Measurements from ENCODE around the gene UCKL1.
"Not testable (repeated sequence)": the region's sequence is repeated elsewhere in the genome, so short reads cannot be mapped to it uniquely, and the experiment has no call there.

DNA sequence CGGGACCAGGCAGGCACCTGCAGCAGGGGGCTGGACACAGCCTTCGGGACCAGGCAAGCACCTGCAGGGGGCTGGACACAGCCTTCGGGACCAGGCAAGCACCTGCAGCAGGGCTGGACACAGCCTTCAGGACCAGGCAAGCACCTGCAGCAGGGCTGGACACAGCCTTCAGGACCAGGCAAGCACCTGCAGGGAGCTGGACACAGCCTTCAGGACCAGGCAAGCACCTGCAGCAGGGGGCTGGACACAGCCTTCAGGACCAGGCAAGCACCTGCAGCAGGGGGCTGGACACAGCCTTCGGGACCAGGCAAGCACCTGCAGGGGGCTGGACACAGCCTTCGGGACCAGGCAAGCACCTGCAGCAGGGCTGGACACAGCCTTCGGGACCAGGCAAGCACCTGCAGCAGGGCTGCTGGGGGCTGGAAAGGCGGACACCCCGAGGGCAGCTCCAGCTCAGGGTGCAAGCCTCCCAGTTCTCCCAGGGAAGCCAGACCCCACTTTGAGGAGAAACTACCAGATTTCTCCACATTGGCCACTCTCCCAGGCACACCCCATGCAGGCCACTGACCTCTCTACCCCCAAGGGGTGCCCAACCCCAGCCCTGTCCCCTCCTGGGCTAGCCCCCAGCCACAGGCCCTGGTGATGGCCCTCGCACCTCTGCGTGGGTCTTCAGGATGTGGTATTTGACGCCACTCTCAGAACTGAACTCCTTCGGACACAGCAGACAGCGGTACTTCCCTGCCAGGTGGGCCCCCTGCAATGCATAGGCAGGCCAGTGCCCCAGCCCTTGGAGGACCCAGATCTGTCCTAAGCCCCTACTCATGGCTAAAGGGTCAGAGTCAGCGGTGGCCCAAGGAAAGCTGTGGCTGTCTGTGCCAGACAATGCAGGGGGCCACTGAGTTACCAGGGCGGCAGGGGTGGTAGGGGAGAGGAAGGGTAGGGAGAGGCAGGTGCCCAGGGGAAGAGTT, 4.7 kb upstream of the UCKL1 start:
- TF ChIP-seq, protein P1, sequence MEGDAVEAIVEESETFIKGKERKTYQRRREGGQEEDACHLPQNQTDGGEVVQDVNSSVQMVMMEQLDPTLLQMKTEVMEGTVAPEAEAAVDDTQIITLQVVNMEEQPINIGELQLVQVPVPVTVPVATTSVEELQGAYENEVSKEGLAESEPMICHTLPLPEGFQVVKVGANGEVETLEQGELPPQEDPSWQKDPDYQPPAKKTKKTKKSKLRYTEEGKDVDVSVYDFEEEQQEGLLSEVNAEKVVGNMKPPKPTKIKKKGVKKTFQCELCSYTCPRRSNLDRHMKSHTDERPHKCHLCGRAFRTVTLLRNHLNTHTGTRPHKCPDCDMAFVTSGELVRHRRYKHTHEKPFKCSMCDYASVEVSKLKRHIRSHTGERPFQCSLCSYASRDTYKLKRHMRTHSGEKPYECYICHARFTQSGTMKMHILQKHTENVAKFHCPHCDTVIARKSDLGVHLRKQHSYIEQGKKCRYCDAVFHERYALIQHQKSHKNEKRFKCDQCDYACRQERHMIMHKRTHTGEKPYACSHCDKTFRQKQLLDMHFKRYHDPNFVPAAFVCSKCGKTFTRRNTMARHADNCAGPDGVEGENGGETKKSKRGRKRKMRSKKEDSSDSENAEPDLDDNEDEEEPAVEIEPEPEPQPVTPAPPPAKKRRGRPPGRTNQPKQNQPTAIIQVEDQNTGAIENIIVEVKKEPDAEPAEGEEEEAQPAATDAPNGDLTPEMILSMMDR (IDR thresholded peaks at IDR 0.05; ENCODE audit: insufficient read depth, low read depth, low read length): not testable (repeated sequence)
- not testable (repeated sequence) for TF ChIP-seq EZH2 (IDR thresholded peaks at IDR 0.05; ENCODE audit: insufficient read depth, low read length)

All from astrocyte (in vitro differentiated cells and primary cell).